Fibroblast of the aortic adventitia (primary cell): Measurements from ENCODE around the gene RFLNA. TPM values are rescaled to one million over a fixed set of nuclear protein-coding genes. Genes with fewer than 3 reads are reported as not detected.

ENCODE experiments used
- DNase-seq: peaks from one replicate; pipeline ENCODE4 v3.0.0-alpha.2; 2010; ENCODE audit warnings: low read depth
- H3K4me3 ChIP-seq: 2 replicates; pipeline ENCODE4 v1.5.1; 2011; ENCODE audit warnings: low read depth, mild to moderate bottlenecking, control low read depth, low read length, moderate library complexity
- CTCF ChIP-seq: IDR thresholded peaks from 2 replicates; pipeline ENCODE4 v1.5.1; 2011; ENCODE audit warnings: mild to moderate bottlenecking, low read length, control low read depth, inconsistent platforms; ENCODE audit not compliant: insufficient read depth
- total RNA-seq: library from RNA; depleted of rRNA; stranded (reverse); fragments of >200 nt; gene quantifications from 2 replicates; pipeline ENCODE4 v1.2.3, GENCODE V29; 2012; ENCODE audit warnings: low replicate concordance

RFLNA gene
- total RNA-seq, 1 donor, result 0.45 TPM

DNA sequence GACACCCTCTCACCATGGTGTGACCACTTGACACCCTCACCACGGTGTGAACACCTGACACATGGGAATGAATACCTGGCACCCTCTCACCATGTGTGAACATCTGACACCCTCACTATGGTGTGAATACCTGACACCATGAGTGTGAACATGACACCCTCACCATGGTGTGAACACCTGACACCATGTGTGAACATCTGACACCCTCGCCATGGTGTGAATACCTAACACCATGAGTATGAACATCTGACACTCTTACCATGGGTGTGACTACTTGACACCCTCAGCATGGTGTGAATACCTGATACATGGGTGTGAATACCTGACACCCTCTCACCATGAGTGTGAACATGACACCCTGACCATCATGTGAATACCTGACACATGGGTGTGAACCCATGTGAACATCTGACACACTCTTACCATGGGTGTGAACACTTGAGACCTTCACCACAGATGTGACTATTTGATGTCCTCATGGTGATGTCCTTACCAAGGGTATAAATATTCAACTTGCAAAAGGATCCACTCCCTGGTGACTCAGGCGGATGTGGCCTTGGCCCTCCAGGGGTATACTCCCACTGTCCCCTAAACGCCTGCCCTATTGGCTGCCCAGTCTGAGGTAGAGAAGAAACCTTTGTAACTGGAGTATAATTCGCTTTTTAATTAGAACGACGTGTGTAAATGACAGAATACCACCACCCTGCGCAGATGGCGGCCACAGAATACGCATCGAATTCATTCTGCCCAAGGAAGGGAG, 29.1 kb downstream of the RFLNA start:
- H3K4me3 ChIP-seq, result no peak overlapping the region
- DNase-seq, result peak; percentile 9
- TF ChIP-seq CTCF, result no peak

GRCh38 chr12:124324803-124325705, 30.2 kb downstream of the RFLNA start:
- no peak overlapping the region for H3K4me3 ChIP-seq
- no peak for TF ChIP-seq CTCF
- no peak for DNase-seq

DNA sequence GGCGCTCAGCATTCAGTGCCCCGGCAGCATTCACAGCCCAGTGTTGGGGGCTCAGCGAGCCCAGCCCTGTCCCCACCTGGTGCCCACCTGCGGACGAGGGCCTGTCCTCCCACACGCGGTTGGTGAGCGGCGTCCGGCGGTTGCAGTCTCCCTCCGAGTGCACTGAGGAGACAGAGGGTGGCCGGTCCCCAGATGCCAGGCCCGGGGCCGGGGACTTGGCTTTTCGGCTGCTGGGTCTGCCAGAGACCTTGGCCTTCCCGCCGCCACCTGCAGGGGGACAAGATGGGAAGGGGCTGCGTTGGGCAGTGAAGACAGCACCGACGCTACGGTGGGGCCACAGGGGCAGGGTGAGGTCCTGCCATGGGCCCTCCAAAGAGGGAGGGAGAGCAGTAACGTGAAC, 31.2 kb downstream of the RFLNA start:
- TF ChIP-seq CTCF, result no peak
- H3K4me3 ChIP-seq, result no peak overlapping the region
- DNase-seq, result no peak

DNA sequence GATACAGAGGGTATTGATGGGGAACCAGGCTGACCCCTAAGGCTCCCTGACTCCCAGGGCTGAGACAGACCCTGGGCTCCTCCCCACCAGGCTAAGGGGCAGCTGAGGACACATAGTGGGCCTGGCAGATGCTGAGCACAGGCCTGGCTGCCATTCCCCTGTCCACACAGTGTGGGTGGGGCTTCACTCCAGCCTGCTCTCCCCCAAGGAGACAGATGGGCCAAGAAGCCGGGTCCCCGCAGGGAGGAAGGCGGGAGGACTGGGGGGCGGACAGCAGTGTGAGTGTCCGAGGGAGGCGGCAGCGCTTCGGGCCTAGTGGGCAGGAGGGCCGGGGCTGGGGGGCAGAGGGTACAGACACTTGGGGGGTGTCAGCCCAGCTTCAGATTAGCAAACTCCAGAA, 32.0 kb downstream of the RFLNA start:
- DNase-seq, result no peak
- H3K4me3 ChIP-seq, result no peak overlapping the region
- TF ChIP-seq CTCF, result no peak

DNA sequence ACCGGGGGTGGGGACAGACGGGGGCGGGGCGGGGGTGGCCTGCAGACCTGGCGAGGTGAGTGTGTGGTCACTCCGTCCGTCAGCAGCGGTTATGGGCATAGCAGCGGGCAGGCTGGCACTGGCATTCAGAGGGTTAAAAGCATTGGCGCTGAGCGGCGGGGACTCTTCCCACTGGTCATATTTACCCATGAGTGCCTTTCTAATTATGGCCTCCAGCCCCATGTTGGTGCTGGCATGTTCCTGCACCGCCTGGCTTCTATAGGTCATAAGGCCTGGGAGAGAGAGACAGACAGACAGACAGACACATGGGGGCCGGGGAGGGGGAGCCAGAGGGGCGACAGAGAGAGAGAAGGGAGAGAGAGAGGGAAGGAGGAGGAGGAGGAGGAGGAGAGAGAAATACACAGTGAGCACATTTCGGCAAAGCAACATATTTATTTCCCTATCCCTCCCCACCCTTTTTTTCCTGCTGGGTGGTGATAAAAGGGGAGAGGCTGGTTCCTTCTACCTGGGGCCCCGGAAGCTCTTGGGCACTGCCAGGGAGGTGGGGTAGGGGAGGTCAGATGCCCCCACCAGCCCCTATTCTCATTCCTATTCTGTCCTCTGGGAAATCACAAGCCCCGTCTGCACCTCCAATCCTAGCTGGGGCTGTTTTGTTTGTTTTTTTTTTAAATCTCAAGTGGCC, 32.6 kb downstream of the RFLNA start:
- DNase-seq, result no peak
- no peak for TF ChIP-seq CTCF
- H3K4me3 ChIP-seq, result no peak overlapping the region

GRCh38 chr12:124328116-124328515, 33.2 kb downstream of the RFLNA start:
- no peak for DNase-seq
- H3K4me3 ChIP-seq, result no peak overlapping the region
- TF ChIP-seq CTCF, result no peak
